WTC11 (cell line): ENCODE measurements around the gene TSPAN9. TPM values are rescaled to one million over a fixed set of nuclear protein-coding genes. Genes with fewer than 3 reads are reported as not detected.

Experiments
- ATAC-seq: fragments of 200-7000 bp; cut with Tn5 transposase; 2 replicates; pipeline ENCODE4 v1.10.0; 2021; ENCODE audit warnings: mild to moderate bottlenecking, moderate library complexity
- CTCF ChIA-PET: fragments of 300-600 bp; sonication (Branson Sonifier 250); formaldehyde crosslinking; loops from one replicate; lab custom pipeline; 2021; ENCODE audit warnings: antibody characterized with exemption; lab: Charles Lee
- POLR2A ChIA-PET: fragments of 350-600 bp; sonication (Branson Sonifier 250); formaldehyde crosslinking; loops from one replicate; lab custom pipeline; 2021; ENCODE audit warnings: antibody characterized with exemption; lab: Charles Lee
- DNase-seq: peaks from one replicate; pipeline ENCODE4 v3.0.0; 2021; ENCODE audit warnings: low spot score
- H3K27ac Mint-ChIP-seq: 2 replicates; pipeline ENCODE4 v1.8.0; 2021; ENCODE audit warnings: mixed read lengths
- H3K27me3 Mint-ChIP-seq: 2 replicates; pipeline ENCODE4 v1.8.0; 2021; ENCODE audit warnings: low read depth, mild to moderate bottlenecking, moderate library complexity, mixed read lengths
- H3K36me3 Mint-ChIP-seq: 2 replicates; pipeline ENCODE4 v1.8.0; 2021; ENCODE audit warnings: mixed read lengths
- H3K4me1 Mint-ChIP-seq: 2 replicates; pipeline ENCODE4 v1.8.0; 2022; ENCODE audit warnings: mixed read lengths
- H3K4me3 Mint-ChIP-seq: 2 replicates; pipeline ENCODE4 v1.8.0; 2021; ENCODE audit warnings: mild to moderate bottlenecking, moderate library complexity, mixed read lengths
- H3K9me3 Mint-ChIP-seq: 2 replicates; pipeline ENCODE4 v1.8.0; 2021; ENCODE audit warnings: mixed read lengths
- ATF1 ChIP-seq: sonication (generic); formaldehyde crosslinking; IDR thresholded peaks from 2 replicates; pipeline ENCODE4 v1.8.1; 2023; ENCODE audit warnings: mild to moderate bottlenecking, moderate library complexity, missing genetic modification reagents
- CTCF ChIP-seq: fragments of 200-600 bp; IDR thresholded peaks from 2 replicates; pipeline ENCODE4 v1.8.0; 2022; ENCODE audit warnings: antibody characterized with exemption
- E2F4 ChIP-seq: sonication (generic); formaldehyde crosslinking; IDR thresholded peaks from 2 replicates; pipeline ENCODE4 v1.8.1; 2022; ENCODE audit warnings: low read depth, mild to moderate bottlenecking, moderate library complexity, missing genetic modification reagents, borderline replicate concordance
- ELF4 ChIP-seq: sonication (generic); formaldehyde crosslinking; IDR thresholded peaks from 2 replicates; pipeline ENCODE4 v1.8.1; 2022; ENCODE audit warnings: low read depth, mild to moderate bottlenecking, moderate library complexity, missing genetic modification reagents
- EMX1 ChIP-seq: fragments of 250-450 bp; sonication (Bioruptor Pico); IDR thresholded peaks from 2 replicates; pipeline ENCODE4 v1.8.0; 2021; ENCODE audit warnings: mild to moderate bottlenecking
- FOXK1 ChIP-seq: sonication (generic); formaldehyde crosslinking; IDR thresholded peaks from 2 replicates; pipeline ENCODE4 v1.8.0; 2022; ENCODE audit warnings: mild to moderate bottlenecking, moderate library complexity, missing genetic modification reagents
- JAZF1 ChIP-seq: fragments of 250-450 bp; sonication (Bioruptor Pico); IDR thresholded peaks from 2 replicates; pipeline ENCODE4 v1.9.0; 2021; ENCODE audit warnings: moderate library complexity, mild to moderate bottlenecking, inconsistent platforms
- NFATC4 ChIP-seq: fragments of 250-450 bp; sonication (Bioruptor Pico); IDR thresholded peaks from 2 replicates; pipeline ENCODE4 v1.9.0; 2021; ENCODE audit warnings: mild to moderate bottlenecking
- RORB ChIP-seq: fragments of 250-450 bp; sonication (Bioruptor Pico); IDR thresholded peaks from 2 replicates; pipeline ENCODE4 v1.9.0; 2021; ENCODE audit warnings: mild to moderate bottlenecking
- SMAD4 ChIP-seq: sonication (generic); formaldehyde crosslinking; IDR thresholded peaks from 2 replicates; pipeline ENCODE4 v1.8.0; 2022; ENCODE audit warnings: mild to moderate bottlenecking, missing genetic modification reagents
- ZMAT4 ChIP-seq: fragments of 250-450 bp; sonication (Bioruptor Pico); IDR thresholded peaks from 2 replicates; pipeline ENCODE4 v1.9.0; 2021; ENCODE audit warnings: mild to moderate bottlenecking
- total RNA-seq: library from RNA; stranded (reverse); gene quantifications from 3 replicates; pipeline ENCODE4 v1.2.3, GENCODE V29; 2021
- TF ChIP-seq, protein P1 (sequence below): sonication (generic); formaldehyde crosslinking; IDR thresholded peaks from 2 replicates; pipeline ENCODE4 v1.8.0; 2022; ENCODE audit warnings: mild to moderate bottlenecking, missing genetic modification reagents
- TF ChIP-seq, protein P2 (sequence below): sonication (generic); formaldehyde crosslinking; IDR thresholded peaks from 2 replicates; pipeline ENCODE4 v1.8.1; 2023; ENCODE audit warnings: mild to moderate bottlenecking, missing genetic modification reagents
- TF ChIP-seq, protein P3 (sequence below): fragments of 250-450 bp; sonication (Bioruptor Pico); IDR thresholded peaks from 2 replicates; pipeline ENCODE4 v2.1.2; 2022; ENCODE audit warnings: mild to moderate bottlenecking, moderate library complexity
- TF ChIP-seq, protein P4 (sequence below): fragments of 250-450 bp; sonication (Bioruptor Pico); conservative IDR thresholded peaks from 2 replicates; pipeline ENCODE4 v1.9.0; 2021; ENCODE audit warnings: mild to moderate bottlenecking
- TF ChIP-seq, protein P5 (sequence below): sonication (generic); formaldehyde crosslinking; IDR thresholded peaks from 2 replicates; pipeline ENCODE4 v1.8.1; 2023; ENCODE audit warnings: mild to moderate bottlenecking, missing genetic modification reagents, moderate library complexity
- TF ChIP-seq, protein P6 (sequence below): sonication (generic); formaldehyde crosslinking; IDR thresholded peaks from 2 replicates; pipeline ENCODE4 v1.8.1; 2023; ENCODE audit warnings: mild to moderate bottlenecking, missing genetic modification reagents, moderate library complexity
- TF ChIP-seq, protein P7 (sequence below): sonication (generic); formaldehyde crosslinking; IDR thresholded peaks from 2 replicates; pipeline ENCODE4 v1.8.0; 2023; ENCODE audit warnings: missing genetic modification reagents

The TSPAN9 gene
- total RNA-seq, 1 experiment from 2014 or later, result 27.6 TPM

- H3K36me3 Mint-ChIP-seq, result peaks cover 11% of the 10 kb centered on the region
- no peaks in the 10 kb centered on the region; the same call in 1 of the 2 replicates for H3K27me3 Mint-ChIP-seq
- no peak overlapping the region for H3K4me3 Mint-ChIP-seq
- no peak for ATAC-seq
- no peak for DNase-seq
- CTCF ChIA-PET, result interaction anchor here (1.0 to 1.6 kb wide), 7 partner anchors 16 to 170 kb away, joined by 3 to 7 read pairs (median 3); no protein-coding TSS in a partner anchor
- TF ChIP-seq ELF4, result no peak
- no peak for TF ChIP-seq E2F4 (CRISPR knock-in tag)
- TF ChIP-seq, protein P1, sequence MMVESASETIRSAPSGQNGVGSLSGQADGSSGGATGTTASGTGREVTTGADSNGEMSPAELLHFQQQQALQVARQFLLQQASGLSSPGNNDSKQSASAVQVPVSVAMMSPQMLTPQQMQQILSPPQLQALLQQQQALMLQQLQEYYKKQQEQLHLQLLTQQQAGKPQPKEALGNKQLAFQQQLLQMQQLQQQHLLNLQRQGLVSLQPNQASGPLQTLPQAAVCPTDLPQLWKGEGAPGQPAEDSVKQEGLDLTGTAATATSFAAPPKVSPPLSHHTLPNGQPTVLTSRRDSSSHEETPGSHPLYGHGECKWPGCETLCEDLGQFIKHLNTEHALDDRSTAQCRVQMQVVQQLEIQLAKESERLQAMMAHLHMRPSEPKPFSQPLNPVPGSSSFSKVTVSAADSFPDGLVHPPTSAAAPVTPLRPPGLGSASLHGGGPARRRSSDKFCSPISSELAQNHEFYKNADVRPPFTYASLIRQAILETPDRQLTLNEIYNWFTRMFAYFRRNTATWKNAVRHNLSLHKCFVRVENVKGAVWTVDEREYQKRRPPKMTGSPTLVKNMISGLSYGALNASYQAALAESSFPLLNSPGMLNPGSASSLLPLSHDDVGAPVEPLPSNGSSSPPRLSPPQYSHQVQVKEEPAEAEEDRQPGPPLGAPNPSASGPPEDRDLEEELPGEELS (CRISPR knock-in tag), result no peak
- TF ChIP-seq, protein P2, sequence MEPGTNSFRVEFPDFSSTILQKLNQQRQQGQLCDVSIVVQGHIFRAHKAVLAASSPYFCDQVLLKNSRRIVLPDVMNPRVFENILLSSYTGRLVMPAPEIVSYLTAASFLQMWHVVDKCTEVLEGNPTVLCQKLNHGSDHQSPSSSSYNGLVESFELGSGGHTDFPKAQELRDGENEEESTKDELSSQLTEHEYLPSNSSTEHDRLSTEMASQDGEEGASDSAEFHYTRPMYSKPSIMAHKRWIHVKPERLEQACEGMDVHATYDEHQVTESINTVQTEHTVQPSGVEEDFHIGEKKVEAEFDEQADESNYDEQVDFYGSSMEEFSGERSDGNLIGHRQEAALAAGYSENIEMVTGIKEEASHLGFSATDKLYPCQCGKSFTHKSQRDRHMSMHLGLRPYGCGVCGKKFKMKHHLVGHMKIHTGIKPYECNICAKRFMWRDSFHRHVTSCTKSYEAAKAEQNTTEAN (CRISPR knock-in tag), result no peak
- no peak for TF ChIP-seq EMX1 (CRISPR knock-in tag)
- TF ChIP-seq, protein P3, sequence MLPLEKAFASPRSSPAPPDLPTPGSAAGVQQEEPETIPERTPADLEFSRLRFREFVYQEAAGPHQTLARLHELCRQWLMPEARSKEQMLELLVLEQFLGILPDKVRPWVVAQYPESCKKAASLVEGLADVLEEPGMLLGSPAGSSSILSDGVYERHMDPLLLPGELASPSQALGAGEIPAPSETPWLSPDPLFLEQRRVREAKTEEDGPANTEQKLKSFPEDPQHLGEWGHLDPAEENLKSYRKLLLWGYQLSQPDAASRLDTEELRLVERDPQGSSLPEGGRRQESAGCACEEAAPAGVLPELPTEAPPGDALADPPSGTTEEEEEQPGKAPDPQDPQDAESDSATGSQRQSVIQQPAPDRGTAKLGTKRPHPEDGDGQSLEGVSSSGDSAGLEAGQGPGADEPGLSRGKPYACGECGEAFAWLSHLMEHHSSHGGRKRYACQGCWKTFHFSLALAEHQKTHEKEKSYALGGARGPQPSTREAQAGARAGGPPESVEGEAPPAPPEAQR, result no peak
- TF ChIP-seq CTCF, result no peak
- TF ChIP-seq NFATC4 (CRISPR knock-in tag), result no peak
- no peak for TF ChIP-seq JAZF1
- TF ChIP-seq, protein P4, sequence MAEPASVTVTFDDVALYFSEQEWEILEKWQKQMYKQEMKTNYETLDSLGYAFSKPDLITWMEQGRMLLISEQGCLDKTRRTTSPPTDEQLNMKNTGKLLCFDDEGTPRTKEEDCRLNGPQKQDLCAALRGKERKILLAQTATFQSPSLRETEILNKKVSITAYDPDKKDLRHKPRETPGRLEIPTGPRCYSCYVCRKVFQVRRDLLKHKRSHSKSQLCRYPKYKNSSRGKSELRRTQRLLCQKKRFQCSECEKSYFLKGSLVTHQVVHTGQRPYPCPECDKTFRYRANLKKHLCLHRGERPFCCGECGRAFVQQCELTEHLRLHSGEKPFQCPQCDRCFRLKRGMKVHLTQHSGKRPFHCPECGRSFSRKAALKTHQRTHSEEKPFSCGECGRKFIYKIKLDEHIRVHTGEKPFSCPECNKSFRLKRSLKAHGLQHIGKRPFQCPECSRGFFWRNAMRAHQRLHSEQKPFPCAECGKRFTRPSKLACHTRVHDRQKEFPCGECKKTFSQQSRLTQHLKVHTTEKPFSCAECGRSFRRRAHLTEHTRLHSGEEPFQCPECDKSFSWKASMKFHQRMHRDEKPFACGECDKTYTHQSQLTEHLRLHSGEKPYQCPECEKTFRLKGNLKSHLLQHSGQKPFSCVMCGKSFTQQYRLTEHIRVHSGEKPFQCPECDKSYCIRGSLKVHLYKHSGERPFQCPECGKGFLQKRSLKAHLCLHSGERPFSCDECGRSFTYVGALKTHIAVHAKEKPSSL (CRISPR knock-in tag), result no peak
- TF ChIP-seq FOXK1, result no peak
- POLR2A ChIA-PET, result interaction anchor here (0.6 kb wide), 1 partner anchor 1355 kb away, joined by 4 read pairs; no protein-coding TSS in a partner anchor
- H3K4me1 Mint-ChIP-seq, result peaks cover 40% of the 10 kb centered on the region
- peaks cover 13% of the 10 kb centered on the region for H3K9me3 Mint-ChIP-seq
- H3K27ac Mint-ChIP-seq, result no peak overlapping the region; the same call in 1 of the 2 replicates
Observed at GRCh38 chr12:3155702-3156370, 78.7 kb downstream of the TSPAN9 start.

- ATAC-seq, result no peak
- ChIA-PET POLR2A (interaction anchor here (0.6 kb wide), 1 partner anchor 44 kb away, joined by 4 read pairs; no protein-coding TSS in a partner anchor), CTCF (interaction anchor here (0.6 kb wide), 1 partner anchor 325 kb away, joined by 5 read pairs; no protein-coding TSS in a partner anchor)
- H3K9me3 Mint-ChIP-seq, result peaks cover 25% of the 10 kb centered on the region
- H3K36me3 Mint-ChIP-seq, result peaks cover 23% of the 10 kb centered on the region
- DNase-seq, result no peak
- H3K4me3 Mint-ChIP-seq, result no peak overlapping the region
- peaks cover 29% of the 10 kb centered on the region for H3K4me1 Mint-ChIP-seq
- no peak overlapping the region for H3K27ac Mint-ChIP-seq
- no peaks in the 10 kb centered on the region; the same call in none of the 2 replicates for H3K27me3 Mint-ChIP-seq
- no peak for TF ChIP-seq SMAD4 (CRISPR knock-in tag)
- TF ChIP-seq, protein P5, sequence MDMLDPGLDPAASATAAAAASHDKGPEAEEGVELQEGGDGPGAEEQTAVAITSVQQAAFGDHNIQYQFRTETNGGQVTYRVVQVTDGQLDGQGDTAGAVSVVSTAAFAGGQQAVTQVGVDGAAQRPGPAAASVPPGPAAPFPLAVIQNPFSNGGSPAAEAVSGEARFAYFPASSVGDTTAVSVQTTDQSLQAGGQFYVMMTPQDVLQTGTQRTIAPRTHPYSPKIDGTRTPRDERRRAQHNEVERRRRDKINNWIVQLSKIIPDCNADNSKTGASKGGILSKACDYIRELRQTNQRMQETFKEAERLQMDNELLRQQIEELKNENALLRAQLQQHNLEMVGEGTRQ (CRISPR knock-in tag), result no peak
- TF ChIP-seq ATF1 (CRISPR knock-in tag), result no peak
- TF ChIP-seq ZMAT4 (CRISPR knock-in tag), result no peak
- no peak for TF ChIP-seq RORB (CRISPR knock-in tag)
- TF ChIP-seq, protein P6, sequence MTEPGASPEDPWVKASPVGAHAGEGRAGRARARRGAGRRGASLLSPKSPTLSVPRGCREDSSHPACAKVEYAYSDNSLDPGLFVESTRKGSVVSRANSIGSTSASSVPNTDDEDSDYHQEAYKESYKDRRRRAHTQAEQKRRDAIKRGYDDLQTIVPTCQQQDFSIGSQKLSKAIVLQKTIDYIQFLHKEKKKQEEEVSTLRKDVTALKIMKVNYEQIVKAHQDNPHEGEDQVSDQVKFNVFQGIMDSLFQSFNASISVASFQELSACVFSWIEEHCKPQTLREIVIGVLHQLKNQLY (CRISPR knock-in tag), result no peak
- TF ChIP-seq, protein P7, sequence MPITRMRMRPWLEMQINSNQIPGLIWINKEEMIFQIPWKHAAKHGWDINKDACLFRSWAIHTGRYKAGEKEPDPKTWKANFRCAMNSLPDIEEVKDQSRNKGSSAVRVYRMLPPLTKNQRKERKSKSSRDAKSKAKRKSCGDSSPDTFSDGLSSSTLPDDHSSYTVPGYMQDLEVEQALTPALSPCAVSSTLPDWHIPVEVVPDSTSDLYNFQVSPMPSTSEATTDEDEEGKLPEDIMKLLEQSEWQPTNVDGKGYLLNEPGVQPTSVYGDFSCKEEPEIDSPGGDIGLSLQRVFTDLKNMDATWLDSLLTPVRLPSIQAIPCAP, result no peak
Observed at GRCh38 chr12:3157581-3158323, 80.6 kb downstream of the TSPAN9 start.
